HepG2 (cell line): Measurements from ENCODE around the gene RNASE13. TPM values are rescaled to one million over a fixed set of nuclear protein-coding genes. Genes with fewer than 3 reads are reported as not detected.

Experiments used
- AFF4 ChIP-seq: sonication (generic); formaldehyde crosslinking; IDR thresholded peaks from 2 replicates; pipeline ENCODE4 v1.4.0; 2020; ENCODE audit warnings: missing genetic modification reagents
- CREBL2 ChIP-seq: sonication (generic); formaldehyde crosslinking; IDR thresholded peaks from 2 replicates; pipeline ENCODE4 v1.8.1; 2023; ENCODE audit warnings: missing genetic modification reagents, mild to moderate bottlenecking, borderline replicate concordance
- HNRNPH1 ChIP-seq: fragments of 200-400 bp; formaldehyde crosslinking; optimal IDR thresholded peaks from 2 replicates; pipeline ENCODE3; 2017; ENCODE audit warnings: mild to moderate bottlenecking, low read depth, low read length
- IRF2 ChIP-seq: IDR thresholded peaks from 2 replicates; pipeline ENCODE4 v1.6.1; 2018; ENCODE audit warnings: missing genetic modification reagents, missing compliant biosample characterization
- NFRKB ChIP-seq: fragments of 450-650 bp; IDR thresholded peaks from 2 replicates; pipeline ENCODE4 v1.6.1; 2017
- PHF21A ChIP-seq: sonication (generic); formaldehyde crosslinking; IDR thresholded peaks from 2 replicates; pipeline ENCODE4 v1.5.0; 2020; ENCODE audit warnings: mild to moderate bottlenecking, missing genetic modification reagents
- TRAFD1 ChIP-seq: sonication (generic); formaldehyde crosslinking; IDR thresholded peaks from 2 replicates; pipeline ENCODE4 v1.5.1; 2020; ENCODE audit warnings: missing genetic modification reagents, mild to moderate bottlenecking, borderline replicate concordance
- ZNF337 ChIP-seq: sonication (generic); formaldehyde crosslinking; IDR thresholded peaks from 2 replicates; pipeline ENCODE4 v1.5.1; 2020; ENCODE audit warnings: missing genetic modification reagents, low read depth, mild to moderate bottlenecking, borderline replicate concordance
- polyA plus RNA-seq, 8 experiments: library from polyadenylated mRNA; depleted of rRNA in 3 of 8; stranded (reverse) in 7 of 8; unstranded in 1 of 8; fragments of >200 nt; fragmentation: Illumina TruSeq in 4 of 8; extraction: Trizol in 4 of 8; gene quantifications; 2 replicates each; pipeline versions ENCODE4 v1.2.1 to v1.2.3, GENCODE V29; 2011 to 2016; ENCODE audit warnings: low read depth in 4 of 8, missing spikeins in 1 of 8, mixed read lengths in 1 of 8; ENCODE audit not compliant: insufficient read depth in 1 of 8
- total RNA-seq, 5 experiments: library from RNA; depleted of rRNA; stranded (reverse); fragments of >200 nt; fragmentation: Illumina TruSeq; extraction: Trizol; gene quantifications; 2 replicates each; pipeline ENCODE4 v1.2.3, GENCODE V29; 2016; ENCODE audit warnings: low read depth in 1 of 5
- TF ChIP-seq, protein P1 (sequence below): sonication (generic); formaldehyde crosslinking; IDR thresholded peaks from 2 replicates; pipeline ENCODE4 v1.9.0; 2021; ENCODE audit warnings: missing genetic modification reagents, borderline replicate concordance
- TF ChIP-seq, protein P2 (sequence below): sonication (generic); formaldehyde crosslinking; IDR thresholded peaks from one replicate; pipeline ENCODE4 v1.5.1; 2020; ENCODE audit warnings: mild to moderate bottlenecking, missing genetic modification reagents; ENCODE audit errors: not compliant biosample characterization
- TF ChIP-seq, protein P3 (sequence below): sonication (generic); formaldehyde crosslinking; IDR thresholded peaks from 2 replicates; pipeline ENCODE4 v1.9.0; 2021; ENCODE audit warnings: missing genetic modification reagents, mild to moderate bottlenecking, borderline replicate concordance

Gene RNASE13
- total and polyA plus RNA-seq, 2 of the 13 experiments (the other 11 are each of a cell fraction or from before 2014, with no cell fraction given) = 1.0 TPM; not detected in 1

DNA sequence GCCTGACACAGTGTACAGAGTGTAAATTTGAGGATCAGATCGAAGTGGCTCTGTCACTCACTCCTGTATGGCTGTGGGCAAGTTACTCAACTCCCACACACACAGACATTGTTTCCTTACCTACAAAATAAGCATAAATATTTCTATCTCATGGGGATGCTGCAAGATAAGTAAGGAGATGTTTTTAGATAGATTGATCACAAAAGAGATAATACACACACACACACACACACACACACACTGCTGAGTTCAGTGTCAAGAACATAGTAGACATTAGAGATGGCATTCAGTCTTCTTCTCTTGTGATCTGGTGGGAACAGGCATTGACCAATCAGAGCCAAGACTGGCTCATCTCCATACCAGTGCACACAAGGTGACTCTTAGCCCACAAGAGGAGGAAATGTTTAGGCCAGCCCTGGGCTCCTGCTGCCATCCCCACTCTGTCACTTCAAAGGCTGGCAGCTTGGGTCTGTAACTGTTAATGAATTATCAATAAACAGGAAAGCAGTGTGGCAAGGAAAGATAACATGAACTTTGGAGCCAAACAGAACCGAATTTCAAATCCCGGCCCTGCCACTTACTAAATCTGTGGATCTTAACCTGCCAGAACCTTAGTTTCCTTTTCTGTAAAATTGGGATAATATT is 19.6 kb upstream of the RNASE13 start (continued):
- TF ChIP-seq, protein P1, sequence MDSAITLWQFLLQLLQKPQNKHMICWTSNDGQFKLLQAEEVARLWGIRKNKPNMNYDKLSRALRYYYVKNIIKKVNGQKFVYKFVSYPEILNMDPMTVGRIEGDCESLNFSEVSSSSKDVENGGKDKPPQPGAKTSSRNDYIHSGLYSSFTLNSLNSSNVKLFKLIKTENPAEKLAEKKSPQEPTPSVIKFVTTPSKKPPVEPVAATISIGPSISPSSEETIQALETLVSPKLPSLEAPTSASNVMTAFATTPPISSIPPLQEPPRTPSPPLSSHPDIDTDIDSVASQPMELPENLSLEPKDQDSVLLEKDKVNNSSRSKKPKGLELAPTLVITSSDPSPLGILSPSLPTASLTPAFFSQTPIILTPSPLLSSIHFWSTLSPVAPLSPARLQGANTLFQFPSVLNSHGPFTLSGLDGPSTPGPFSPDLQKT (CRISPR knock-in tag) = no peak
- TF ChIP-seq PHF21A (CRISPR knock-in tag) (peak; percentile 99), NFRKB (no peak), TRAFD1 (CRISPR knock-in tag) (no peak), ZNF337 (CRISPR knock-in tag) (no peak; the same call in 1 of the 2 replicates), HNRNPH1 (no peak), IRF2 (CRISPR knock-in tag) (peak; percentile 92), AFF4 (CRISPR knock-in tag) (no peak), CREBL2 (CRISPR knock-in tag) (no peak)
- TF ChIP-seq, protein P2, sequence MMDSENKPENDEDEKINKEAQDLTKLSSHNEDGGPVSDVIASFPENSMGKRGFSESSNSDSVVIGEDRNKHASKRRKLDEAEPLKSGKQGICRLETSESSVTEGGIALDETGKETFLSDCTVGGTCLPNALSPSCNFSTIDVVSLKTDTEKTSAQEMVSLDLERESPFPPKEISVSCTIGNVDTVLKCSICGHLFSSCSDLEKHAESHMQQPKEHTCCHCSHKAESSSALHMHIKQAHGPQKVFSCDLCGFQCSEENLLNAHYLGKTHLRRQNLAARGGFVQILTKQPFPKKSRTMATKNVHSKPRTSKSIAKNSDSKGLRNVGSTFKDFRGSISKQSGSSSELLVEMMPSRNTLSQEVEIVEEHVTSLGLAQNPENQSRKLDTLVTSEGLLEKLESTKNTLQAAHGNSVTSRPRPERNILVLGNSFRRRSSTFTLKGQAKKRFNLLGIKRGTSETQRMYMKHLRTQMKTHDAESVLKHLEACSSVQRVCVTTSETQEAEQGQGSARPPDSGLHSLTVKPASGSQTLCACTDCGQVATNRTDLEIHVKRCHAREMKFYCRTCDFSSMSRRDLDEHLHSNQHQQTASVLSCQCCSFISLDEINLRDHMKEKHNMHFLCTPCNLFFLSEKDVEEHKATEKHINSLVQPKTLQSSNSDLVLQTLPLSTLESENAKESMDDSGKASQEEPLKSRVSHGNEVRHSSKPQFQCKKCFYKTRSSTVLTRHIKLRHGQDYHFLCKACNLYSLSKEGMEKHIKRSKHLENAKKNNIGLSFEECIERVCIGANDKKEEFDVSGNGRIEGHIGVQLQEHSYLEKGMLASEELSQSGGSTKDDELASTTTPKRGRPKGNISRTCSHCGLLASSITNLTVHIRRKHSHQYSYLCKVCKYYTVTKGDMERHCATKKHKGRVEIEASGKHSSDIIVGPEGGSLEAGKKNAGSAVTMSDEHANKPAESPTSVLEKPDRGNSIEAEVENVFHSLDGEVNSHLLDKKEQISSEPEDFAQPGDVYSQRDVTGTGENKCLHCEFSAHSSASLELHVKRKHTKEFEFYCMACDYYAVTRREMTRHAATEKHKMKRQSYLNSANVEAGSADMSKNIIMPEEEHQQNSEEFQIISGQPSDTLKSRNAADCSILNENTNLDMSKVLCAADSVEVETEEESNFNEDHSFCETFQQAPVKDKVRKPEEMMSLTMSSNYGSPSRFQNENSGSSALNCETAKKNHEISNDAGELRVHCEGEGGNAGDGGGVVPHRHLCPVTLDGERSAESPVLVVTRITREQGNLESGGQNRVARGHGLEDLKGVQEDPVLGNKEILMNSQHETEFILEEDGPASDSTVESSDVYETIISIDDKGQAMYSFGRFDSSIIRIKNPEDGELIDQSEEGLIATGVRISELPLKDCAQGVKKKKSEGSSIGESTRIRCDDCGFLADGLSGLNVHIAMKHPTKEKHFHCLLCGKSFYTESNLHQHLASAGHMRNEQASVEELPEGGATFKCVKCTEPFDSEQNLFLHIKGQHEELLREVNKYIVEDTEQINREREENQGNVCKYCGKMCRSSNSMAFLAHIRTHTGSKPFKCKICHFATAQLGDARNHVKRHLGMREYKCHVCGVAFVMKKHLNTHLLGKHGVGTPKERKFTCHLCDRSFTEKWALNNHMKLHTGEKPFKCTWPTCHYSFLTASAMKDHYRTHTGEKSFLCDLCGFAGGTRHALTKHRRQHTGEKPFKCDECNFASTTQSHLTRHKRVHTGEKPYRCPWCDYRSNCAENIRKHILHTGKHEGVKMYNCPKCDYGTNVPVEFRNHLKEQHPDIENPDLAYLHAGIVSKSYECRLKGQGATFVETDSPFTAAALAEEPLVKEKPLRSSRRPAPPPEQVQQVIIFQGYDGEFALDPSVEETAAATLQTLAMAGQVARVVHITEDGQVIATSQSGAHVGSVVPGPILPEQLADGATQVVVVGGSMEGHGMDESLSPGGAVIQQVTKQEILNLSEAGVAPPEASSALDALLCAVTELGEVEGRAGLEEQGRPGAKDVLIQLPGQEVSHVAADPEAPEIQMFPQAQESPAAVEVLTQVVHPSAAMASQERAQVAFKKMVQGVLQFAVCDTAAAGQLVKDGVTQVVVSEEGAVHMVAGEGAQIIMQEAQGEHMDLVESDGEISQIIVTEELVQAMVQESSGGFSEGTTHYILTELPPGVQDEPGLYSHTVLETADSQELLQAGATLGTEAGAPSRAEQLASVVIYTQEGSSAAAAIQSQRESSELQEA (CRISPR knock-in tag) = no peak
- TF ChIP-seq, protein P3, sequence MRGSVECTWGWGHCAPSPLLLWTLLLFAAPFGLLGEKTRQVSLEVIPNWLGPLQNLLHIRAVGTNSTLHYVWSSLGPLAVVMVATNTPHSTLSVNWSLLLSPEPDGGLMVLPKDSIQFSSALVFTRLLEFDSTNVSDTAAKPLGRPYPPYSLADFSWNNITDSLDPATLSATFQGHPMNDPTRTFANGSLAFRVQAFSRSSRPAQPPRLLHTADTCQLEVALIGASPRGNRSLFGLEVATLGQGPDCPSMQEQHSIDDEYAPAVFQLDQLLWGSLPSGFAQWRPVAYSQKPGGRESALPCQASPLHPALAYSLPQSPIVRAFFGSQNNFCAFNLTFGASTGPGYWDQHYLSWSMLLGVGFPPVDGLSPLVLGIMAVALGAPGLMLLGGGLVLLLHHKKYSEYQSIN = no peak
